Measurements from ENCODE around the gene MAP2. TPM values are rescaled to one million over a fixed set of nuclear protein-coding genes. Genes with fewer than 3 reads are reported as not detected.

The MAP2 gene
- total RNA-seq, 1 experiment from 2014 or later: 7.4 TPM

GRCh38 chr2:209501579-209501978 is 77.7 kb downstream of the MAP2 start:
- no TSS peak for BruUV-seq (replicated peaks)
- TF ChIP-seq POLR2A (IDR thresholded peaks at IDR 0.05; ENCODE audit: borderline replicate concordance, extremely low read depth, insufficient read depth, insufficient read length) (no peak), FOSL1 (IDR thresholded peaks at IDR 0.05; ENCODE audit: low read depth) (no peak), ATF3 (IDR thresholded peaks at IDR 0.05) (no peak)
- DNase-seq (ENCODE audit: low read depth, low spot score): no peak
- peaks cover 1 to 5% of the 10 kb centered on the region in 2 experiments for H3K4me1 ChIP-seq (ENCODE audit: control insufficient read depth in 1 of 2, insufficient read depth in 2 of 2, low read length in 2 of 2)
- no peaks in the 10 kb centered on the region for H3K9me3 ChIP-seq (ENCODE audit: control insufficient read depth in 1 of 2, insufficient read depth in 1 of 2, low read depth in 1 of 2, low read length in 2 of 2)
- ChIA-PET POLR2A (no interaction called here), RAD21 (ENCODE audit: low non-redundant PET in 1 of 2, low total read pairs in 2 of 2, uncharacterized antibody in 2 of 2, unreplicated experiment in 2 of 2) (no interaction called here), CTCF (no interaction called here)
- no peak for ATAC-seq
- H3K36me3 ChIP-seq (ENCODE audit: control insufficient read depth in 1 of 2, insufficient read depth in 2 of 2, low read length in 2 of 2): no peaks in the 10 kb centered on the region
- no peak overlapping the region for H3K4me2 ChIP-seq (ENCODE audit: low read length)
- H3K4me3 ChIP-seq (replicated peaks in 1 of 2; ENCODE audit: low read depth in 1 of 2, low read length in 2 of 2): no peak overlapping the region
- no peak overlapping the region for H3K27ac ChIP-seq (ENCODE audit: low read depth, low read length)
- intact Hi-C loops (cut with micrococcal nuclease): no loop called here
- H3K9ac ChIP-seq (ENCODE audit: low read length): no peak overlapping the region
- no peaks in the 10 kb centered on the region for H3K79me2 ChIP-seq (ENCODE audit: insufficient read depth, low read length)
- no peaks in the 10 kb centered on the region for H3K9me2 ChIP-seq (ENCODE audit: insufficient read depth)
- H2AFZ ChIP-seq (ENCODE audit: low read depth, low read length, poor library complexity, severe bottlenecking): no peak overlapping the region
- H3K27me3 ChIP-seq (ENCODE audit: insufficient read depth, low read length): peaks cover 10% of the 10 kb centered on the region; the same call in 1 of the 2 replicates
- no peaks in the 10 kb centered on the region for H4K20me1 ChIP-seq (ENCODE audit: insufficient read depth)

- H3K79me2 ChIP-seq (ENCODE audit: insufficient read depth, low read length): no peaks in the 10 kb centered on the region
- H3K27me3 ChIP-seq (ENCODE audit: insufficient read depth, low read length): no peaks in the 10 kb centered on the region
- BruUV-seq (replicated peaks): no TSS peak
- ATAC-seq: no peak
- H3K9ac ChIP-seq (ENCODE audit: low read length): no peak overlapping the region
- ChIA-PET CTCF (no interaction called here), POLR2A (no interaction called here), RAD21 (ENCODE audit: low non-redundant PET in 1 of 2, low total read pairs in 2 of 2, uncharacterized antibody in 2 of 2, unreplicated experiment in 2 of 2) (no interaction called here)
- no peaks in the 10 kb centered on the region for H3K9me2 ChIP-seq (ENCODE audit: insufficient read depth)
- no peak overlapping the region for H2AFZ ChIP-seq (ENCODE audit: low read depth, low read length, poor library complexity, severe bottlenecking)
- H4K20me1 ChIP-seq (ENCODE audit: insufficient read depth): no peaks in the 10 kb centered on the region
- intact Hi-C loops (cut with micrococcal nuclease): no loop called here
- H3K36me3 ChIP-seq (ENCODE audit: control insufficient read depth in 1 of 2, insufficient read depth in 2 of 2, low read length in 2 of 2): no peaks in the 10 kb centered on the region
- no peak overlapping the region for H3K4me3 ChIP-seq (replicated peaks in 1 of 2; ENCODE audit: low read depth in 1 of 2, low read length in 2 of 2)
- no peak overlapping the region for H3K27ac ChIP-seq (ENCODE audit: low read depth, low read length)
- H3K4me2 ChIP-seq (ENCODE audit: low read length): no peak overlapping the region
- TF ChIP-seq ELF1 (IDR thresholded peaks at IDR 0.05; ENCODE audit: borderline replicate concordance, low read depth) (no peak), ZBTB33 (IDR thresholded peaks at IDR 0.05; ENCODE audit: extremely low read depth, insufficient replicate concordance, low read length) (no peak), POLR2A (IDR thresholded peaks at IDR 0.05; ENCODE audit: borderline replicate concordance, extremely low read depth, insufficient read depth, insufficient read length) (no peak), TCF7L2 (IDR thresholded peaks at IDR 0.05; ENCODE audit: borderline replicate concordance, extremely low read depth, insufficient read depth, insufficient read length) (no peak), ZNF274 (IDR thresholded peaks at IDR 0.05; ENCODE audit: low read depth, low read length) (no peak), CTCF (IDR thresholded peaks at IDR 0.05 in 2 of 3, conservative IDR thresholded peaks at IDR 0.05 in 1 of 3; ENCODE audit: borderline replicate concordance in 1 of 3, insufficient read depth in 1 of 3, low read depth in 2 of 3, low read length in 2 of 3) (no peak), ZFX (IDR thresholded peaks at IDR 0.05) (no peak), REST (IDR thresholded peaks at IDR 0.05; ENCODE audit: low read depth) (no peak), SRF (IDR thresholded peaks at IDR 0.05; ENCODE audit: low read depth) (no peak), EZH2phosphoT487 (IDR thresholded peaks at IDR 0.05; ENCODE audit: borderline replicate concordance) (no peak)
- no peaks in the 10 kb centered on the region for H3K4me1 ChIP-seq (ENCODE audit: control insufficient read depth in 1 of 2, insufficient read depth in 2 of 2, low read length in 2 of 2)
- no peaks in the 10 kb centered on the region for H3K9me3 ChIP-seq (ENCODE audit: control insufficient read depth in 1 of 2, insufficient read depth in 1 of 2, low read depth in 1 of 2, low read length in 2 of 2)
- DNase-seq (ENCODE audit: low read depth, low spot score): no peak
Observed at GRCh38 chr2:209505410-209505809, 81.6 kb downstream of the MAP2 start.
